Muscle of arm (tissue), 12 donors: ENCODE results near the gene GTSF1L. TPM values are rescaled to one million over a fixed set of nuclear protein-coding genes. Genes with fewer than 3 reads are reported as not detected.

Source experiments
- DNase-seq: peaks from one replicate; pipeline ENCODE4 v3.0.0-alpha.2; 2013
- polyA plus RNA-seq, 12 donors: library from polyadenylated mRNA; unstranded; fragments of 120-200 nt; gene quantifications; one replicate each; pipeline ENCODE4 v1.2.1, GENCODE V29; 2013; ENCODE audit not compliant: insufficient read length in 12 of 12

Gene GTSF1L
- polyA plus RNA-seq, 12 donors = not detected

- DNase-seq = no peak
Measured at GRCh38 chr20:43716757-43717615, 9.8 kb downstream of the GTSF1L start.

GRCh38 chr20:43716123-43716522, 10.7 kb downstream of the GTSF1L start:
- DNase-seq = no peak

- no peak for DNase-seq
Measured at GRCh38 chr20:43715511-43715910, 11.3 kb downstream of the GTSF1L start.

GRCh38 chr20:43715044-43715443, 11.8 kb downstream of the GTSF1L start:
- DNase-seq = no peak

- DNase-seq = no peak
Measured at GRCh38 chr20:43711098-43711654, 15.6 kb downstream of the GTSF1L start.

- DNase-seq = no peak
Measured at GRCh38 chr20:43710370-43711044, 16.3 kb downstream of the GTSF1L start.

- DNase-seq = no peak
Measured at GRCh38 chr20:43702502-43702901, 24.3 kb downstream of the GTSF1L start.

- no peak for DNase-seq
Measured at GRCh38 chr20:43700627-43701026, 26.2 kb downstream of the GTSF1L start.

- DNase-seq = no peak
Measured at GRCh38 chr20:43699941-43700565, 26.7 kb downstream of the GTSF1L start.

GRCh38 chr20:43695571-43695970, 31.2 kb downstream of the GTSF1L start:
- DNase-seq = no peak

GRCh38 chr20:43694763-43695162, 32.0 kb downstream of the GTSF1L start:
- no peak for DNase-seq

- no peak for DNase-seq
Measured at GRCh38 chr20:43691928-43692524, 34.8 kb downstream of the GTSF1L start.

GRCh38 chr20:43690943-43691598, 35.7 kb downstream of the GTSF1L start:
- no peak for DNase-seq

GRCh38 chr20:43689165-43689564, 37.6 kb downstream of the GTSF1L start:
- no peak for DNase-seq

GRCh38 chr20:43686820-43687219, 40.0 kb downstream of the GTSF1L start:
- DNase-seq = no peak

GRCh38 chr20:43682446-43682845, 44.4 kb downstream of the GTSF1L start:
- no peak for DNase-seq

- DNase-seq = no peak
Measured at GRCh38 chr20:43681991-43682410, 44.8 kb downstream of the GTSF1L start.

- no peak for DNase-seq
Measured at GRCh38 chr20:43681468-43681942, 45.3 kb downstream of the GTSF1L start.

GRCh38 chr20:43680981-43681380, 45.8 kb downstream of the GTSF1L start:
- DNase-seq = no peak

- DNase-seq = no peak
Measured at GRCh38 chr20:43676368-43676767, 50.4 kb downstream of the GTSF1L start.
